ENCODE results near the gene SLC10A7.

DNA sequence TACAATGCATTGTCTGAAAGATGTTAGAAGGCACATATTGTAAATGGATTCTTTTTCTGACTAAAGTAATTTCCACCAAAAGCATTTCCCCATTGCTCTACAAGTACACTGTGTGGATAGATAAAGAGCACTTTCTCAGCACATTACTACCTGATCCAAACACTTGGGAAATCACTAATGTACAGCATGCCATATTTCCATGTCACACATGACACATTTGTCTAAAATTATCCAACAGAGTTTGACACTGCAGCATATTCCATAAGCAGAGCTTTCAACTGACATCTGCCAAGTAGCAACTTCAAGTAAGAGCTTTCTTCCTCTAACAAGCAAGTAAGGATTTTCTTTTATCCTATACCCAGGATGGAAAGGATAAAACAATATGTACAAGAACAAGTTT is 257.9 kb downstream of the SLC10A7 start:
- TF ChIP-seq, protein P1, sequence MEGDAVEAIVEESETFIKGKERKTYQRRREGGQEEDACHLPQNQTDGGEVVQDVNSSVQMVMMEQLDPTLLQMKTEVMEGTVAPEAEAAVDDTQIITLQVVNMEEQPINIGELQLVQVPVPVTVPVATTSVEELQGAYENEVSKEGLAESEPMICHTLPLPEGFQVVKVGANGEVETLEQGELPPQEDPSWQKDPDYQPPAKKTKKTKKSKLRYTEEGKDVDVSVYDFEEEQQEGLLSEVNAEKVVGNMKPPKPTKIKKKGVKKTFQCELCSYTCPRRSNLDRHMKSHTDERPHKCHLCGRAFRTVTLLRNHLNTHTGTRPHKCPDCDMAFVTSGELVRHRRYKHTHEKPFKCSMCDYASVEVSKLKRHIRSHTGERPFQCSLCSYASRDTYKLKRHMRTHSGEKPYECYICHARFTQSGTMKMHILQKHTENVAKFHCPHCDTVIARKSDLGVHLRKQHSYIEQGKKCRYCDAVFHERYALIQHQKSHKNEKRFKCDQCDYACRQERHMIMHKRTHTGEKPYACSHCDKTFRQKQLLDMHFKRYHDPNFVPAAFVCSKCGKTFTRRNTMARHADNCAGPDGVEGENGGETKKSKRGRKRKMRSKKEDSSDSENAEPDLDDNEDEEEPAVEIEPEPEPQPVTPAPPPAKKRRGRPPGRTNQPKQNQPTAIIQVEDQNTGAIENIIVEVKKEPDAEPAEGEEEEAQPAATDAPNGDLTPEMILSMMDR (conservative IDR thresholded peaks at IDR 0.05; ENCODE audit: low read depth, low read length): no peak
- no peak for TF ChIP-seq EZH2 (IDR thresholded peaks at IDR 0.05; ENCODE audit: borderline replicate concordance, low read depth, low read length, poor library complexity, severe bottlenecking)
